ENCODE measurements around the gene PLSCR3.

The PLSCR3 gene

GRCh38 chr17:7347630-7348477, 46.5 kb downstream of the PLSCR3 start:
- DNase-seq (ENCODE audit: low read depth), result no peak

DNA sequence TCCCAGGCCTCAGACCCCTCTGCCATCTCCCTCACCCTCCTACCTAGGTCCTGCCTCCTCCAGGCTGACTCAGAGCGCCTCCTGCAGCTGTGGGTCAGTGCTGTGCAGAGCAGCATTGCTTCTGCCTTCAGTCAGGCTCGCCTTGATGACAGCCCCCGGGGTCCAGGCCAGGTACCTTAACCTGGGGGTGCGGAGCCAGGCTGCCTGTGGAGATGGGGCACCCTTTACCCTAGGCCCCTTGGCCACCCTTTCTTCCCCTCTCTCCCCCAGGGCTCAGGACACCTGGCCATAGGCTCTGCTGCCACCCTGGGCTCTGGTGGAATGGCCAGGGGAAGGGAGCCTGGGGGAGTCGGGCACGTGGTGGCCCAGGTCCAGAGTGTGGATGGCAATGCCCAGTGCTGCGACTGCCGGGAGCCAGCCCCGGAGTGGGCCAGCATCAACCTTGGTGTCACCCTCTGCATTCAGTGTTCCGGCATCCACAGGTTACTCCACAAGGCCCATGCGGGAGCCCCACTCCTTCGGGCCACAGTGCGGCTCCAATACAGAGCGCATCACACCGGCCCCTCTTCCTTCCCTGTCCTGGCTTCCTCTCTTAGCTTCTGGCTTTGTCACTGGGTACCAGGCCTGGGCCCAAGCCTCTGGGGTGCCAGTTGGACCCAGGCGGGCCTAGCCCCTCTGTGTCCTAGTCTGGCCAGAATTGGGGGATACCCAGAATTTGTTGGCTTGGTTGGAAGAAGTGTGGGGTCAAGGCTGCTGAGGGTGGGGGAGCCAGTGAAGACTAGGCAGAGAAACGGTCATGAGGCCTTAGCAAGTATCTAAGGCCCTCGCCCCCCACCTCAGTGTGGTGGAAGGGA, 47.3 kb downstream of the PLSCR3 start:
- no peak for DNase-seq (ENCODE audit: low read depth)

- DNase-seq (ENCODE audit: low read depth), result no peak
Observed at GRCh38 chr17:7343250-7343649, 51.1 kb downstream of the PLSCR3 start.

DNA sequence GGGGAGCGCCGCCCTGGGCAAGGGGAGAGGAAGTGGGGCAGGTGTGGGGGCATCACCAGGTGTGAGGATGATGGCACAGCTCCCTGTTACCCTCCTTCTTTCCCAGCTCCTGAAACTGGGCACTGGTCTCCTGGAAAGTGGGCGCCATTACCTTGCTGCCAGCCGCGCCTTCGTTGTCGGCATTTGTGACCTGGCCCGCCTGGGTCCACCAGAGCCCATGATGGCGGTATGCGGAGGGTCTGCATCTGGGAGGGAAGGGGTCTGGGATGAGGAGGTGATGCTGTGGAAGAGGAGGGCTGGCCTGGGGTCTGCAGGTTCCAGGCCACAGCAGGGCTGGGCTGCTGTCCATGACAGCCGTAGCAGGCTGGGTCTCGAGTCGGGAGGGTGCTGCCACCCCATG, 52.5 kb downstream of the PLSCR3 start:
- DNase-seq (ENCODE audit: low read depth), result no peak

DNA sequence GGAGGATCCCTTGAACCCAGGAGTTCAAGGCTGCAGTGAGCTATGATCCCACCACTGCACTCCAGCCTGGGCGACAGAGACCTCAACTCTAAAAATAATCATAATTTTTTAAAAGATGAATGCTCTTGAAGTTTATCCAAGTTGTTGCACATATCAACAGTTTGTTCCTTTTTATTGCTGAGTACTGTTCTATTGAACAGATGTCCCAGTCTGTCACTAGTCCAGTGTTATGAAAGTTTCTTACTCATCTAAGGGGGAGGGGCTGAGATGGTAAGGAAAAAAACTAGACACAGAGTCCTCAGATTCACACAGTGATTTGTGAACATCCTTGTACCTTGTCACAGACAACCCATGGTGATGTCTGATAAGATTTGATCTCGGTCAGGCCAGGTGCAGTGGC, 54.1 kb downstream of the PLSCR3 start:
- no peak for DNase-seq (ENCODE audit: low read depth)

Measured in T follicular helper cell (primary cell).